HCT116 (cell line): Measurements from ENCODE around the gene ROBO1.

Experiments
- CTCF ChIP-seq, 3 experiments: fragments of 200-600 bp in 1 of 3; sonication (generic) in 1 of 3; IDR thresholded peaks in 2 of 3; conservative IDR thresholded peaks in 1 of 3; 2 replicates each; pipeline ENCODE4 v1.5.1; 2012 to 2017; ENCODE audit warnings: low read depth in 2 of 3, low read length in 2 of 3, antibody characterized with exemption in 1 of 3, borderline replicate concordance in 1 of 3, control low read depth in 1 of 3, mild to moderate bottlenecking in 1 of 3, mixed read lengths in 1 of 3, mixed run types in 1 of 3, moderate library complexity in 1 of 3; ENCODE audit not compliant: insufficient read depth in 1 of 3
- EZH2phosphoT487 ChIP-seq: fragments of 200-600 bp; IDR thresholded peaks from 2 replicates; pipeline ENCODE4 v1.6.1; 2018; ENCODE audit warnings: antibody characterized with exemption, borderline replicate concordance
- POLR2A ChIP-seq: IDR thresholded peaks from 2 replicates; pipeline ENCODE4 v1.7.0; 2011; ENCODE audit warnings: borderline replicate concordance; ENCODE audit not compliant: insufficient read depth, insufficient read length; ENCODE audit errors: extremely low read depth
- RAD21 ChIP-seq: IDR thresholded peaks from 2 replicates; pipeline ENCODE4 v1.6.1; 2012; ENCODE audit warnings: low read depth, mild to moderate bottlenecking
- SP1 ChIP-seq: IDR thresholded peaks from 2 replicates; pipeline ENCODE4 v1.6.1; 2012; ENCODE audit warnings: low read depth

GRCh38 chr3:78665776-78666469 lies 1101.9 kb downstream of the ROBO1 start:
- no peak for TF ChIP-seq CTCF (IDR thresholded peaks at IDR 0.05 in 2 of 3, conservative IDR thresholded peaks at IDR 0.05 in 1 of 3; ENCODE audit: borderline replicate concordance in 1 of 3, insufficient read depth in 1 of 3, low read depth in 2 of 3, low read length in 2 of 3)
- TF ChIP-seq SP1 = no peak
- TF ChIP-seq EZH2phosphoT487 = no peak
- no peak for TF ChIP-seq POLR2A
- TF ChIP-seq RAD21 = no peak
